Activated effector memory CD4-positive, alpha-beta T cell treated with Interleukin-2 at 50 U/mL for 16 hours (primary cell): ENCODE results near the gene FUBP3.

ENCODE experiments used
- DNase-seq: peaks from one replicate; pipeline ENCODE4 v3.0.0-alpha.2; 2020

Gene FUBP3

GRCh38 chr9:130635721-130636647, 56.6 kb downstream of the FUBP3 start:
- no peak for DNase-seq

- no peak for DNase-seq
Observed at GRCh38 chr9:130636648-130637020, 57.3 kb downstream of the FUBP3 start.

GRCh38 chr9:130638284-130639123, 59.1 kb downstream of the FUBP3 start:
- DNase-seq: no peak

- no peak for DNase-seq
Observed at GRCh38 chr9:130639124-130639765, 59.9 kb downstream of the FUBP3 start.

GRCh38 chr9:130639866-130640555, 60.6 kb downstream of the FUBP3 start:
- no peak for DNase-seq

- DNase-seq: no peak
Observed at GRCh38 chr9:130640681-130641080, 61.3 kb downstream of the FUBP3 start.

- DNase-seq: no peak
Observed at GRCh38 chr9:130642926-130643325, 63.5 kb downstream of the FUBP3 start.

- DNase-seq: no peak
Observed at GRCh38 chr9:130651221-130651620, 71.8 kb downstream of the FUBP3 start.

GRCh38 chr9:130651752-130652151, 72.4 kb downstream of the FUBP3 start:
- no peak for DNase-seq

- no peak for DNase-seq
Observed at GRCh38 chr9:130654879-130655278, 75.5 kb downstream of the FUBP3 start.

GRCh38 chr9:130658893-130659698, 79.7 kb downstream of the FUBP3 start:
- DNase-seq: no peak

- no peak for DNase-seq
Observed at GRCh38 chr9:130659699-130660248, 80.4 kb downstream of the FUBP3 start.

GRCh38 chr9:130660326-130660682, 80.9 kb downstream of the FUBP3 start:
- no peak for DNase-seq

- DNase-seq: no peak
Observed at GRCh38 chr9:130660683-130661450, 81.5 kb downstream of the FUBP3 start.

- no peak for DNase-seq
Observed at GRCh38 chr9:130661451-130662098, 82.2 kb downstream of the FUBP3 start.

GRCh38 chr9:130662099-130662969, 83.0 kb downstream of the FUBP3 start:
- DNase-seq: no peak

- no peak for DNase-seq
Observed at GRCh38 chr9:130662970-130663257, 83.5 kb downstream of the FUBP3 start.

- no peak for DNase-seq
Observed at GRCh38 chr9:130663258-130663976, 84.0 kb downstream of the FUBP3 start.

- no peak for DNase-seq
Observed at GRCh38 chr9:130663977-130664250, 84.5 kb downstream of the FUBP3 start.
